Ovary (tissue), 9 donors: ENCODE data around the gene DOLK. TPM values are rescaled to one million over a fixed set of nuclear protein-coding genes. Genes with fewer than 3 reads are reported as not detected.

Experiments used
- DNase-seq, 5 donors: peaks; one replicate each; pipeline ENCODE4 v3.0.0-alpha.2; 2019 to 2020
- H3K27ac ChIP-seq, 2 donors: fragments of 200-600 bp; one replicate each; pipeline versions ENCODE4 v1.5.1 to v1.8.0; 2019 to 2022
- H3K27me3 ChIP-seq: fragments of 200-600 bp; one replicate; pipeline ENCODE4 v1.8.0; 2022
- H3K36me3 ChIP-seq: fragments of 200-600 bp; sonication (generic); one replicate; pipeline ENCODE4 v1.5.1; 2019
- H3K4me1 ChIP-seq: one replicate; pipeline ENCODE4 v1.8.1; 2013; ENCODE audit warnings: mild to moderate bottlenecking, moderate library complexity; ENCODE audit not compliant: insufficient read depth
- H3K4me3 ChIP-seq: fragments of 200-600 bp; sonication (generic); one replicate; pipeline ENCODE4 v1.5.1; 2017
- H3K9me3 ChIP-seq, 2 donors: fragments of 200-600 bp in 1 of 2; sonication (generic) in 1 of 2; one replicate each; pipeline versions ENCODE4 v1.5.1 to v1.8.1; 2013 to 2019; ENCODE audit warnings: mild to moderate bottlenecking in 1 of 2, moderate library complexity in 1 of 2
- CTCF ChIP-seq, 3 donors: fragments of 450-650 bp in 2 of 3; fragments of 200-600 bp in 1 of 3; IDR thresholded peaks; one replicate each; pipeline versions ENCODE4 v1.5.1 to v1.8.0; 2016 to 2022; ENCODE audit warnings: antibody characterized with exemption in 3 of 3, mild to moderate bottlenecking in 1 of 3
- EP300 ChIP-seq: sonication (generic); formaldehyde crosslinking; IDR thresholded peaks from one replicate; pipeline ENCODE4 v1.6.1; 2017; ENCODE audit warnings: antibody characterized with exemption
- POLR2A ChIP-seq: fragments of 450-650 bp; IDR thresholded peaks from one replicate; pipeline ENCODE4 v1.6.1; 2017; ENCODE audit warnings: antibody characterized with exemption, mild to moderate bottlenecking, moderate library complexity
- WGBS, 3 donors: extraction: QIAGEN DNeasy Blood & Tissue Kit in 1 of 3; methylation state at CpG; one replicate each; pipeline versions ENCODE4 v1.1.5 to v1.1.7; 2013 to 2017; 5-methylcytosine and 5-hydroxymethylcytosine counted together
- intact Hi-C, 4 donors: fragments of 100-400 bp; cut with DNase I; formaldehyde crosslinking; loops; one replicate each; pipeline versions ENCODE4 v1.11.0 to v1.15.1; 2022 to 2023
- polyA plus RNA-seq, 2 donors: library from polyadenylated mRNA; stranded (reverse); fragments of 200-250 nt in 1 of 2; fragments of 350-450 nt in 1 of 2; fragmentation: Illumina TruSeq in 1 of 2; extraction: RNeasy Lipid Tissue Mini Kit (QIAGEN cat#74804) in 1 of 2; gene quantifications; one replicate each; pipeline ENCODE4 v1.2.3, GENCODE V29; 2013 to 2014
- total RNA-seq, 7 donors: library from RNA; depleted of rRNA in 2 of 7; stranded (reverse); fragments of >200 nt in 2 of 7; fragmentation: NEBNext Ultra II Directional in 3 of 7; extraction: Animal tissue kit (Norgen Biotek cat#: 25700) in 3 of 7; gene quantifications; one replicate each; pipeline versions ENCODE4 v1.1.0 to v1.2.4, GENCODE V29; 2016 to 2023
- donor health status: DM: no; HTN: no; CAD: no; lungs with moderate emphysema.
- donor health status: DM: no; HTN: no; CAD: no.
- donor health status: Bipolar disorder and iron deficiency.
- donor health status: DM: yes; HTN: yes; CAD: no.
- donor health status: DM: no; HTN: no; CAD: no.
- donor health status: DM: yes; HTN: yes; CAD: no.

Gene DOLK
- total and polyA plus RNA-seq, 9 donors: 6.1 to 14.9 (median 12.0) TPM

- no peak for TF ChIP-seq POLR2A
- no peak for TF ChIP-seq CTCF (IDR thresholded peaks at IDR 0.05)
- no peak for TF ChIP-seq EP300
- no peak overlapping the region for H3K4me3 ChIP-seq
- intact Hi-C loops: no loop called here
- no peak overlapping the region for H3K27ac ChIP-seq
- WGBS, 3 donors: 73 to 86% (median 81%) methylated on average over 7 of the region's 7 CpGs
- no peaks in the 10 kb centered on the region for H3K36me3 ChIP-seq
- peak in 3 of 5 donors; percentile 9 to 23 (median 10) for DNase-seq
- H3K27me3 ChIP-seq: no peaks in the 10 kb centered on the region
- no peaks in the 10 kb centered on the region for H3K9me3 ChIP-seq
- H3K4me1 ChIP-seq: peaks cover 9% of the 10 kb centered on the region
These were observed 3.4 kb downstream of the DOLK start for GRCh38 chr9:128943832-128944620.

- intact Hi-C loops: no loop called here
- TF ChIP-seq EP300: no peak
- TF ChIP-seq POLR2A: no peak
- TF ChIP-seq CTCF (IDR thresholded peaks at IDR 0.05): no peak
- H3K36me3 ChIP-seq: no peaks in the 10 kb centered on the region
- peaks cover 2% of the 10 kb centered on the region for H3K4me1 ChIP-seq
- H3K27ac ChIP-seq: no peak overlapping the region
- peak in 1 of 5 donors; percentile 27 for DNase-seq
- WGBS, 3 donors: 87 to 90% (median 87%) methylated on average over 12 of the region's 12 CpGs
- H3K9me3 ChIP-seq: no peaks in the 10 kb centered on the region
- H3K27me3 ChIP-seq: no peaks in the 10 kb centered on the region
- H3K4me3 ChIP-seq: no peak overlapping the region
These were observed 6.3 kb downstream of the DOLK start for GRCh38 chr9:128940946-128941755.

- Histone ChIP-seq H3K4me3 (no peak overlapping the region), H3K9me3 (no peaks in the 10 kb centered on the region), H3K27me3 (no peaks in the 10 kb centered on the region), H3K27ac (no peak overlapping the region), H3K36me3 (no peaks in the 10 kb centered on the region), H3K4me1 (peaks cover 2% of the 10 kb centered on the region)
- peak in 1 of 5 donors; percentile 26 for DNase-seq
- WGBS, 3 donors: 67 to 76% (median 71%) methylated on average over 15 of the region's 15 CpGs
- TF ChIP-seq EP300 (no peak), POLR2A (no peak), CTCF (IDR thresholded peaks at IDR 0.05) (no peak)
- intact Hi-C loops: no loop called here
These were observed 7.0 kb downstream of the DOLK start for GRCh38 chr9:128940271-128940921.
